Brain microvascular endothelial cell (primary cell): ENCODE results near the gene SLC36A4.
"Not testable (repeated sequence)": the region's sequence is repeated elsewhere in the genome, so short reads cannot be mapped to it uniquely, and the experiment has no call there.

Experiments used
- DNase-seq: peaks from one replicate; pipeline ENCODE4 v3.0.0-alpha.2; 2020
- H3K27ac ChIP-seq: fragments of 250-450 bp; sonication (Bioruptor Pico); 2 replicates; pipeline ENCODE4 v1.5.1; 2020; ENCODE audit warnings: mild to moderate bottlenecking, moderate library complexity
- H3K27me3 ChIP-seq: fragments of 250-450 bp; sonication (Bioruptor Pico); replicated peaks from 2 replicates; pipeline ENCODE4 v1.5.1; 2020; ENCODE audit warnings: mild to moderate bottlenecking
- H3K36me3 ChIP-seq: fragments of 250-450 bp; sonication (Bioruptor Pico); replicated peaks from 2 replicates; pipeline ENCODE4 v1.5.1; 2020; ENCODE audit warnings: mild to moderate bottlenecking
- H3K4me3 ChIP-seq: 2 replicates; pipeline ENCODE4 v1.5.1; 2011; ENCODE audit warnings: low read depth, mild to moderate bottlenecking, control low read depth, low read length, moderate library complexity
- CTCF ChIP-seq: IDR thresholded peaks from 2 replicates; pipeline ENCODE4 v1.5.1; 2011; ENCODE audit warnings: low read depth, mild to moderate bottlenecking, moderate library complexity, low read length, control low read depth, inconsistent platforms; ENCODE audit errors: missing control alignments
- in situ Hi-C: cut with HindIII; loops from 2 replicates; pipeline ENCODE4 v1.10.0; 2017; ENCODE audit warnings: low sequenced_read_pairs, low pct_ligation_motif_present

The SLC36A4 gene

GRCh38 chr11:93193731-93194130, 4.1 kb downstream of the SLC36A4 start:
- no peak for DNase-seq
- H3K36me3 ChIP-seq: no peaks in the 10 kb centered on the region
- H3K4me3 ChIP-seq: no peak overlapping the region
- no peak for TF ChIP-seq CTCF
- in situ Hi-C loops: no loop called here
- no peak overlapping the region for H3K27ac ChIP-seq
- no peaks in the 10 kb centered on the region for H3K27me3 ChIP-seq

GRCh38 chr11:93192163-93192562, 5.6 kb downstream of the SLC36A4 start:
- DNase-seq: no peak
- in situ Hi-C loops: no loop called here
- H3K27ac ChIP-seq: no peak overlapping the region
- H3K4me3 ChIP-seq: no peak overlapping the region
- TF ChIP-seq CTCF: no peak
- no peaks in the 10 kb centered on the region for H3K36me3 ChIP-seq
- H3K27me3 ChIP-seq: no peaks in the 10 kb centered on the region

- Histone ChIP-seq H3K36me3 (no peaks in the 10 kb centered on the region), H3K27ac (no peak overlapping the region), H3K27me3 (no peaks in the 10 kb centered on the region), H3K4me3 (no peak overlapping the region)
- in situ Hi-C loops: no loop called here
- no peak for TF ChIP-seq CTCF
- DNase-seq: no peak
These were observed 8.3 kb downstream of the SLC36A4 start for GRCh38 chr11:93189462-93189861.

GRCh38 chr11:93188726-93189125, 9.1 kb downstream of the SLC36A4 start:
- Histone ChIP-seq H3K27me3 (no peaks in the 10 kb centered on the region), H3K36me3 (no peaks in the 10 kb centered on the region), H3K4me3 (no peak overlapping the region), H3K27ac (no peak overlapping the region)
- in situ Hi-C loops: no loop called here
- no peak for DNase-seq
- TF ChIP-seq CTCF: no peak

GRCh38 chr11:93187290-93187689, 10.5 kb downstream of the SLC36A4 start:
- in situ Hi-C loops: no loop called here
- no peak overlapping the region for H3K27ac ChIP-seq
- no peaks in the 10 kb centered on the region for H3K36me3 ChIP-seq
- no peak for DNase-seq
- no peak overlapping the region for H3K4me3 ChIP-seq
- no peak for TF ChIP-seq CTCF
- no peaks in the 10 kb centered on the region for H3K27me3 ChIP-seq

GRCh38 chr11:93177891-93178290, 19.9 kb downstream of the SLC36A4 start:
- H3K4me3 ChIP-seq, H3K27me3 ChIP-seq, H3K27ac ChIP-seq, DNase-seq, H3K36me3 ChIP-seq, in situ Hi-C loops: not testable (repeated sequence)
